Measurements from ENCODE around the gene ZNF750.

Gene ZNF750

GRCh38 chr17:82810644-82811430, 29.0 kb downstream of the ZNF750 start:
- ATAC-seq: no peak
- TF ChIP-seq ZC3H10 (CRISPR knock-in tag; IDR thresholded peaks at IDR 0.05): no peak
- no peak for TF ChIP-seq TCF4 (CRISPR knock-in tag; IDR thresholded peaks at IDR 0.05; ENCODE audit: borderline replicate concordance)
- no peak for TF ChIP-seq ARNTL (CRISPR knock-in tag; IDR thresholded peaks at IDR 0.05; ENCODE audit: borderline replicate concordance, low read depth)
- TF ChIP-seq OSR1 (CRISPR knock-in tag; IDR thresholded peaks at IDR 0.05): no peak
- TF ChIP-seq SNAI2 (CRISPR knock-in tag; IDR thresholded peaks at IDR 0.05): no peak
- no peak for TF ChIP-seq ESRRG (CRISPR knock-in tag; IDR thresholded peaks at IDR 0.05)
- no peak for TF ChIP-seq POU6F1 (CRISPR knock-in tag; IDR thresholded peaks at IDR 0.05; ENCODE audit: borderline replicate concordance, low read depth)
- TF ChIP-seq GLIS3 (CRISPR knock-in tag; IDR thresholded peaks at IDR 0.05): no peak
- no peak for TF ChIP-seq ZFP3 (CRISPR knock-in tag; IDR thresholded peaks at IDR 0.05)
- no peak for TF ChIP-seq CREB5 (CRISPR knock-in tag; IDR thresholded peaks at IDR 0.05; ENCODE audit: low read depth)
- TF ChIP-seq TOX (CRISPR knock-in tag; IDR thresholded peaks at IDR 0.05; ENCODE audit: borderline replicate concordance): no peak
- TF ChIP-seq ISL1 (CRISPR knock-in tag; IDR thresholded peaks at IDR 0.05): no peak
- TF ChIP-seq CSRNP3 (CRISPR knock-in tag; IDR thresholded peaks at IDR 0.05): no peak
- no peak for TF ChIP-seq ZFP30 (CRISPR knock-in tag; IDR thresholded peaks at IDR 0.05)
- TF ChIP-seq TSHZ2 (CRISPR knock-in tag; IDR thresholded peaks at IDR 0.05): no peak
- TF ChIP-seq CSDC2 (CRISPR knock-in tag; IDR thresholded peaks at IDR 0.05): no peak
- no peak for TF ChIP-seq PPARA (CRISPR knock-in tag; IDR thresholded peaks at IDR 0.05; ENCODE audit: borderline replicate concordance)

- ATAC-seq: peak; percentile 17; the same call in 1 of the 3 replicates
Measured at GRCh38 chr17:82808921-82809905, 30.6 kb downstream of the ZNF750 start.

More at GRCh38 chr17:82808921-82809905, 30.6 kb downstream of the ZNF750 start:
- TF ChIP-seq ZNF70 (CRISPR knock-in tag; IDR thresholded peaks at IDR 0.05) (no peak), OSR1 (CRISPR knock-in tag; IDR thresholded peaks at IDR 0.05) (no peak), TCF4 (CRISPR knock-in tag; IDR thresholded peaks at IDR 0.05; ENCODE audit: borderline replicate concordance) (no peak), POU6F1 (CRISPR knock-in tag; IDR thresholded peaks at IDR 0.05; ENCODE audit: borderline replicate concordance, low read depth) (no peak)
